HepG2 (cell line): ENCODE results near the gene LURAP1L. TPM values are rescaled to one million over a fixed set of nuclear protein-coding genes. Genes with fewer than 3 reads are reported as not detected.

Experiments used
- ATAC-seq: fragments of 200-7000 bp; cut with Tn5 transposase; 3 replicates; pipeline ENCODE4 v1.9.1; 2020; ENCODE audit warnings: mild to moderate bottlenecking, moderate library complexity
- BruUV-seq: library from RNA; stranded (reverse); fragments of 400-500 nt; replicated peaks from 2 replicates; lab custom pipeline; 2021; lab: Mats Ljungman, UMichigan
- CTCF ChIA-PET: fragments of 300-600 bp; formaldehyde crosslinking; extraction: SDS; loops from one replicate; lab custom pipeline; 2021; ENCODE audit warnings: low total read pairs, inconsistent platforms, low intra/inter-chr PET ratio; lab: Yijun Ruan, JAX
- POLR2A ChIA-PET: fragments of 350-600 bp; sonication (Branson Sonifier 250); formaldehyde crosslinking; loops from one replicate; lab custom pipeline; 2020; ENCODE audit warnings: antibody characterized with exemption, inconsistent platforms; lab: Yijun Ruan, JAX
- DNase-seq: peaks from one replicate; pipeline ENCODE4 v3.0.0-alpha.2; 2015; ENCODE audit warnings: low spot score
- FAIRE-seq: peaks from 3 replicates; lab custom pipeline; 2011; peaks lifted over from hg19 to GRCh38; lab: Jason Lieb, UNC
- H2AFZ ChIP-seq: one replicate; pipeline ENCODE4 v1.6.1; 2011; ENCODE audit warnings: low read length, inconsistent platforms
- H3K27ac ChIP-seq: fragments of 300-600 bp; 3 replicates; pipeline ENCODE4 v1.8.0; 2011; ENCODE audit warnings: mixed run types, mild to moderate bottlenecking, mixed read lengths, low read length, inconsistent platforms; ENCODE audit not compliant: insufficient read depth; ENCODE audit errors: extremely low read length
- H3K27me3 ChIP-seq, 2 experiments: fragments of 200-600 bp in 1 of 2; 2 replicates in 1 of 2; 3 replicates in 1 of 2; pipeline versions ENCODE4 v1.6.0 to v1.8.0; 2011; ENCODE audit warnings: low read length in 2 of 2, mild to moderate bottlenecking in 2 of 2, moderate library complexity in 2 of 2, inconsistent platforms in 1 of 2; ENCODE audit not compliant: insufficient read depth in 2 of 2, control insufficient read depth in 1 of 2
- H3K36me3 ChIP-seq, 2 experiments: fragments of 200-600 bp in 1 of 2; replicated peaks in 1 of 2; 2 replicates in 1 of 2; 3 replicates in 1 of 2; pipeline versions ENCODE4 v1.5.1 to v1.8.0; 2011; ENCODE audit warnings: low read length in 2 of 2, inconsistent platforms in 1 of 2; ENCODE audit not compliant: insufficient read depth in 2 of 2, control insufficient read depth in 1 of 2
- H3K4me1 ChIP-seq: 2 replicates; pipeline ENCODE4 v1.5.1; 2012; ENCODE audit warnings: low read length, inconsistent platforms; ENCODE audit not compliant: insufficient read depth
- H3K4me2 ChIP-seq: 2 replicates; pipeline ENCODE4 v1.6.0; 2011; ENCODE audit warnings: low read depth, low read length, inconsistent platforms
- H3K4me3 ChIP-seq, 3 experiments: fragments of 200-600 bp in 1 of 3; sonication (generic), shearing (Covaris generic) in 1 of 3; replicated peaks in 1 of 3; 2 replicates each; pipeline ENCODE4 v1.5.1; 2011 to 2016; ENCODE audit warnings: low read length in 3 of 3, inconsistent platforms in 2 of 3, low read depth in 2 of 3, mild to moderate bottlenecking in 2 of 3, control low read depth in 1 of 3, mixed read lengths in 1 of 3; ENCODE audit not compliant: insufficient read depth in 1 of 3
- H3K79me2 ChIP-seq: one replicate; pipeline ENCODE4 v1.6.1; 2011; ENCODE audit warnings: low read length, inconsistent platforms; ENCODE audit not compliant: insufficient read depth
- H3K9ac ChIP-seq: 2 replicates; pipeline ENCODE4 v1.6.0; 2011; ENCODE audit warnings: mild to moderate bottlenecking, low read depth, low read length, inconsistent platforms; ENCODE audit not compliant: insufficient read depth
- H3K9me3 ChIP-seq: 2 replicates; pipeline ENCODE4 v1.5.1; 2012; ENCODE audit warnings: mild to moderate bottlenecking, low read length
- H4K20me1 ChIP-seq: 2 replicates; pipeline ENCODE4 v1.6.0; 2011; ENCODE audit warnings: inconsistent platforms, mild to moderate bottlenecking, low read length, moderate library complexity; ENCODE audit not compliant: insufficient read depth
- ARHGAP35 ChIP-seq: sonication (generic); formaldehyde crosslinking; IDR thresholded peaks from 2 replicates; pipeline ENCODE4 v1.9.0; 2022; ENCODE audit warnings: mild to moderate bottlenecking, inconsistent platforms, moderate library complexity, missing genetic modification reagents, borderline replicate concordance
- HIC2 ChIP-seq: sonication (generic); formaldehyde crosslinking; IDR thresholded peaks from 2 replicates; pipeline ENCODE4 v1.9.0; 2022; ENCODE audit warnings: low read depth, missing genetic modification reagents
- KDM4B ChIP-seq: sonication (generic); formaldehyde crosslinking; IDR thresholded peaks from 2 replicates; pipeline ENCODE4 v1.4.0; 2020; ENCODE audit warnings: missing genetic modification reagents
- KDM6A ChIP-seq: IDR thresholded peaks from 2 replicates; pipeline ENCODE4 v1.6.1; 2016; ENCODE audit warnings: low read depth
- NFIB ChIP-seq: sonication (generic); formaldehyde crosslinking; IDR thresholded peaks from 2 replicates; pipeline ENCODE4 v1.9.0; 2021; ENCODE audit warnings: missing genetic modification reagents, mild to moderate bottlenecking, borderline replicate concordance
- POGZ ChIP-seq: sonication (generic); formaldehyde crosslinking; IDR thresholded peaks from 2 replicates; pipeline ENCODE4 v1.4.0; 2020; ENCODE audit warnings: mild to moderate bottlenecking, missing genetic modification reagents
- SOX5 ChIP-seq: IDR thresholded peaks from 2 replicates; pipeline ENCODE4 v1.6.1; 2016; ENCODE audit warnings: borderline replicate concordance
- TAF1 ChIP-seq: sonication (generic); formaldehyde crosslinking; IDR thresholded peaks from 2 replicates; pipeline ENCODE4 v1.4.0; 2020; ENCODE audit warnings: missing genetic modification reagents
- TARDBP ChIP-seq: sonication (generic); formaldehyde crosslinking; IDR thresholded peaks from 2 replicates; pipeline ENCODE4 v1.8.0; 2022; ENCODE audit warnings: mild to moderate bottlenecking, missing genetic modification reagents
- TRIM24 ChIP-seq: sonication (generic); formaldehyde crosslinking; IDR thresholded peaks from 2 replicates; pipeline ENCODE4 v1.8.0; 2022; ENCODE audit warnings: mild to moderate bottlenecking, missing genetic modification reagents
- ZBTB46 ChIP-seq: sonication (generic); formaldehyde crosslinking; IDR thresholded peaks from 2 replicates; pipeline ENCODE4 v1.4.0; 2020; ENCODE audit warnings: mild to moderate bottlenecking, missing genetic modification reagents, borderline replicate concordance
- ZFP62 ChIP-seq: sonication (generic); formaldehyde crosslinking; IDR thresholded peaks from 2 replicates; pipeline ENCODE4 v1.4.0; 2020; ENCODE audit warnings: missing genetic modification reagents
- ZHX1 ChIP-seq: sonication (generic); formaldehyde crosslinking; IDR thresholded peaks from 2 replicates; pipeline ENCODE4 v1.8.1; 2022; ENCODE audit warnings: low read depth, mild to moderate bottlenecking, missing genetic modification reagents
- ZNF160 ChIP-seq: sonication (generic); formaldehyde crosslinking; IDR thresholded peaks from 2 replicates; pipeline ENCODE4 v1.8.0; 2022; ENCODE audit warnings: mild to moderate bottlenecking, inconsistent platforms, missing genetic modification reagents
- ZNF225 ChIP-seq: sonication (generic); formaldehyde crosslinking; IDR thresholded peaks from 2 replicates; pipeline ENCODE4 v1.4.0; 2020; ENCODE audit warnings: mild to moderate bottlenecking, missing genetic modification reagents
- ZNF253 ChIP-seq: sonication (generic); formaldehyde crosslinking; IDR thresholded peaks from 2 replicates; pipeline ENCODE4 v1.8.0; 2022; ENCODE audit warnings: mild to moderate bottlenecking, missing genetic modification reagents, borderline replicate concordance
- ZNF605 ChIP-seq: sonication (generic); formaldehyde crosslinking; IDR thresholded peaks from 2 replicates; pipeline ENCODE4 v1.8.0; 2022; ENCODE audit warnings: mild to moderate bottlenecking, missing genetic modification reagents
- ZNF614 ChIP-seq: IDR thresholded peaks from 2 replicates; pipeline ENCODE4 v1.6.1; 2018; ENCODE audit warnings: missing biosample characterization, missing genetic modification reagents, inconsistent platforms, borderline replicate concordance
- WGBS: methylation state at CpG from one replicate; pipeline ENCODE4 v1.1.6; 2017; ENCODE audit warnings: low lambda C conversion rate; 5-methylcytosine and 5-hydroxymethylcytosine counted together
- in situ Hi-C: cut with HindIII; loops from 2 replicates; pipeline ENCODE4 v1.10.0; 2017; ENCODE audit warnings: low pct_unique_long_range_greater_than_20kb; ENCODE audit not compliant: extremely low pct_ligation_motif_present
- intact Hi-C: fragments of 100-400 bp; cut with micrococcal nuclease; formaldehyde crosslinking; loops from one replicate; pipeline ENCODE4 v1.10.0; 2022; ENCODE audit not compliant: unreplicated experiment
- polyA plus RNA-seq, 8 experiments: library from polyadenylated mRNA; depleted of rRNA in 3 of 8; stranded (reverse) in 7 of 8; unstranded in 1 of 8; fragments of >200 nt; fragmentation: Illumina TruSeq in 4 of 8; extraction: Trizol in 4 of 8; gene quantifications; 2 replicates each; pipeline versions ENCODE4 v1.2.1 to v1.2.3, GENCODE V29; 2011 to 2016; ENCODE audit warnings: low read depth in 4 of 8, missing spikeins in 1 of 8, mixed read lengths in 1 of 8; ENCODE audit not compliant: insufficient read depth in 1 of 8
- total RNA-seq, 5 experiments: library from RNA; depleted of rRNA; stranded (reverse); fragments of >200 nt; fragmentation: Illumina TruSeq; extraction: Trizol; gene quantifications; 2 replicates each; pipeline ENCODE4 v1.2.3, GENCODE V29; 2016; ENCODE audit warnings: low read depth in 1 of 5

The LURAP1L gene
- total and polyA plus RNA-seq, 2 of the 13 experiments (the other 11 are each of a cell fraction or from before 2014, with no cell fraction given), result 6.7 to 16.6 TPM

GRCh38 chr9:12730198-12730597, 44.6 kb upstream of the LURAP1L start:
- no peak for FAIRE-seq
- WGBS, result 6% methylated on average over 1 of the region's 1 CpG
- Histone ChIP-seq H3K9ac (no peak overlapping the region), H2AFZ (no peak overlapping the region), H3K4me2 (no peak overlapping the region), H3K27me3 (no peaks in the 10 kb centered on the region), H3K36me3 (no peaks in the 10 kb centered on the region), H3K4me1 (no peaks in the 10 kb centered on the region), H3K79me2 (no peaks in the 10 kb centered on the region), H3K27ac (no peak overlapping the region), H3K9me3 (0 out of 2 replicates have a peak, but pooled peaks cover 7% of the 10 kb centered on the region), H4K20me1 (no peaks in the 10 kb centered on the region), H3K4me3 (no peak overlapping the region)
- ATAC-seq, result no peak
- no peak for DNase-seq
- intact Hi-C loops (no loop called here), in situ Hi-C loops (no loop called here)
- CTCF ChIA-PET, result no interaction called here
- no TSS peak for BruUV-seq
- POLR2A ChIA-PET, result no interaction called here
- TF ChIP-seq HIC2 (CRISPR knock-in tag) (no peak), ZNF160 (CRISPR knock-in tag) (no peak), ZNF614 (no peak), KDM6A (CRISPR knock-in tag) (no peak), ZNF225 (CRISPR knock-in tag) (no peak), TAF1 (no peak), NFIB (CRISPR knock-in tag) (no peak), KDM4B (no peak), TARDBP (CRISPR knock-in tag) (no peak), ZBTB46 (CRISPR knock-in tag) (no peak), ZHX1 (CRISPR knock-in tag) (no peak), SOX5 (CRISPR knock-in tag) (no peak), ZNF605 (CRISPR knock-in tag) (no peak), TRIM24 (CRISPR knock-in tag) (no peak), ARHGAP35 (CRISPR knock-in tag) (no peak), ZNF253 (no peak), ZFP62 (CRISPR knock-in tag) (no peak), POGZ (CRISPR knock-in tag) (no peak)
